ENCODE measurements around the gene ACBD6.

The ACBD6 gene

DNA sequence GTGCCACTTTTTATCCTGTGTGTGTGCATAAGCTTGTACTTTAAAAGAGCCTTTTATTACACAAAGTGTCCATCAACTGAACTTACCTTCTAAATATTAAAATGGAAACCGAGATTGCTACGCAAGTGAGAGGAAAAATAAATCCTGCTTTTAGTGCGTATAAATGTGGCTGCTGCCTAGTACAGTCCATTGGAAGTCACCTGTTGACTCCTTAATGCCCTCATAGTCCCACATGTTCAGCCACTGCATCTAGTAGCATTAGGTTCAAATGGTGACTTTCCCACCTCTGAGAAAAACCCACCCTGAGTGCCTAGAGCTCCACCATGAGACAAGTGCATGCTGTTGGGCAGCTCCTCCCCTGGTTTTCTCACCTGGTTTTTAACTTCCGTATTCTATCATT, 219.3 kb downstream of the ACBD6 start:
- H3K27ac ChIP-seq: no peak overlapping the region
- no peaks in the 10 kb centered on the region for H3K27me3 ChIP-seq (replicated peaks)
- no peak for DNase-seq
- H3K36me3 ChIP-seq (replicated peaks): no peaks in the 10 kb centered on the region
- TF ChIP-seq, protein P1, sequence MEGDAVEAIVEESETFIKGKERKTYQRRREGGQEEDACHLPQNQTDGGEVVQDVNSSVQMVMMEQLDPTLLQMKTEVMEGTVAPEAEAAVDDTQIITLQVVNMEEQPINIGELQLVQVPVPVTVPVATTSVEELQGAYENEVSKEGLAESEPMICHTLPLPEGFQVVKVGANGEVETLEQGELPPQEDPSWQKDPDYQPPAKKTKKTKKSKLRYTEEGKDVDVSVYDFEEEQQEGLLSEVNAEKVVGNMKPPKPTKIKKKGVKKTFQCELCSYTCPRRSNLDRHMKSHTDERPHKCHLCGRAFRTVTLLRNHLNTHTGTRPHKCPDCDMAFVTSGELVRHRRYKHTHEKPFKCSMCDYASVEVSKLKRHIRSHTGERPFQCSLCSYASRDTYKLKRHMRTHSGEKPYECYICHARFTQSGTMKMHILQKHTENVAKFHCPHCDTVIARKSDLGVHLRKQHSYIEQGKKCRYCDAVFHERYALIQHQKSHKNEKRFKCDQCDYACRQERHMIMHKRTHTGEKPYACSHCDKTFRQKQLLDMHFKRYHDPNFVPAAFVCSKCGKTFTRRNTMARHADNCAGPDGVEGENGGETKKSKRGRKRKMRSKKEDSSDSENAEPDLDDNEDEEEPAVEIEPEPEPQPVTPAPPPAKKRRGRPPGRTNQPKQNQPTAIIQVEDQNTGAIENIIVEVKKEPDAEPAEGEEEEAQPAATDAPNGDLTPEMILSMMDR (IDR thresholded peaks at IDR 0.05; ENCODE audit: low read depth, low read length, missing control alignments): no peak
- H3K4me3 ChIP-seq (ENCODE audit: low read depth, low read length): no peak overlapping the region
- in situ Hi-C loops (cut with HindIII; ENCODE audit: low pct_ligation_motif_present, low sequenced_read_pairs): no loop called here

- Histone ChIP-seq H3K27ac (no peak overlapping the region), H3K27me3 (replicated peaks) (no peaks in the 10 kb centered on the region), H3K36me3 (replicated peaks) (no peaks in the 10 kb centered on the region), H3K4me3 (ENCODE audit: low read depth, low read length) (no peak overlapping the region)
- no peak for DNase-seq
- TF ChIP-seq, protein P1 (IDR thresholded peaks at IDR 0.05; ENCODE audit: low read depth, low read length, missing control alignments): no peak
- in situ Hi-C loops (cut with HindIII; ENCODE audit: low pct_ligation_motif_present, low sequenced_read_pairs): no loop called here
Observed at GRCh38 chr1:180282401-180283044, 219.9 kb downstream of the ACBD6 start.

DNA sequence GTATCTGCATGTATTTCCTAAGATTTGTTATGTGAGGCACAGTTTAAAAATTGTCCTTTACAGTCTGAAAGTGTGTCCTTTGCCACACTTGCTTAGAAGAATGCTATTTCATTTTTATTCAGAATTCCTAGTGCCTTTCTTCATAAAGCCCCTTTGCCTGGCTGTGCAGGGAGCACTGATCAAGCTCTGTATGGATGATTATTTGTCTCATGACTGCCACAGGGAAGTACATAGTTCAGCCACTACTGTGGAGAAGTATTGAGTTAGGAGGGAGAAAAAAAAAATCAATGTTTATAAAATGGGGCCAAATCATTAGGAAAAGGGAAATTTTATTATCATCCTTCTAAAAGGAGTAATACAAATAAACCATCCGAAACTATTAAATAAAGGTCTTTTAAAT, 220.9 kb downstream of the ACBD6 start:
- TF ChIP-seq, protein P1 (IDR thresholded peaks at IDR 0.05; ENCODE audit: low read depth, low read length, missing control alignments): no peak
- no peak for DNase-seq
- in situ Hi-C loops (cut with HindIII; ENCODE audit: low pct_ligation_motif_present, low sequenced_read_pairs): no loop called here
- H3K36me3 ChIP-seq (replicated peaks): no peaks in the 10 kb centered on the region
- no peaks in the 10 kb centered on the region for H3K27me3 ChIP-seq (replicated peaks)
- no peak overlapping the region for H3K27ac ChIP-seq
- H3K4me3 ChIP-seq (ENCODE audit: low read depth, low read length): no peak overlapping the region

DNA sequence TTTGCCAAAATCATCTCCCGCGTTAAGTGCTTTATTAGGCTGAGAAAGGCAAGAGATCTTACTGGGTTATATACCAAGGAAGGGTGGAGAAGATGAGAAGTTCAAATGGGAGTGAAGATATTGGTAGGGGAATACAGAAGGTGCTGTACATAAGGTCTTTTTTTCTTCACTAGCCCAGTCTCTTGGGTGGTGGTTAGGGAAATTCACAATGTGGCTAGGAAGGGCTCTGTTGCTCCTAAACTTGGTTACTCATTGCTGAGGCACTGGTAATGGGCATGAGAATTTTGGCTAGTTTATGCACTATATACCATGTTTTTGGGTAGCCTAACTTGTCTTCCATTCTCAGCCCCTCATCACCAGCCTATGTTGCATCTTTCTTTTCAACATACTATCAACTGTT, 221.8 kb downstream of the ACBD6 start:
- H3K27me3 ChIP-seq (replicated peaks): no peaks in the 10 kb centered on the region
- H3K4me3 ChIP-seq (ENCODE audit: low read depth, low read length): no peak overlapping the region
- H3K36me3 ChIP-seq (replicated peaks): no peaks in the 10 kb centered on the region
- H3K27ac ChIP-seq: no peak overlapping the region
- TF ChIP-seq, protein P1 (IDR thresholded peaks at IDR 0.05; ENCODE audit: low read depth, low read length, missing control alignments): no peak
- DNase-seq: no peak
- in situ Hi-C loops (cut with HindIII; ENCODE audit: low pct_ligation_motif_present, low sequenced_read_pairs): no loop called here

DNA sequence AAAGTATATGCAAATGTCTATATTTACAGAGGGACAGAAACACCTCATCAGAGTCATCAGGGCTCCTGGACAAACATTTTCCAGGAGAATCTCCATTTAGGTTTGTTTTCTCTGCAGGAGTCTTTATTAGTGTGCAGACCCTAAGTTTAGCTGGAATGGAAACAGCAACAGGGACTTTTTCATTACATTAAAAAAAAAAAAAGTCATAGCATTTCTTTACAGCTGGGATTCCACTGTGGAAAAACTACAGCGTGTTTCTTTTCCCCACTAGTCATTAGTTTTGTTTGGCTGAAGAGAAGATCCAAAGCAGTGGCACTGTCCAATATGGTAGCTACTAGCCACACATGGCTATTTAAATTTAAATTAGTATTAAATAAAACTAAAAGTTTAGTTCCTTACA, 222.7 kb downstream of the ACBD6 start:
- no peak overlapping the region for H3K4me3 ChIP-seq (ENCODE audit: low read depth, low read length)
- peaks cover 2% of the 10 kb centered on the region for H3K36me3 ChIP-seq (replicated peaks)
- TF ChIP-seq, protein P1 (IDR thresholded peaks at IDR 0.05; ENCODE audit: low read depth, low read length, missing control alignments): no peak
- in situ Hi-C loops (cut with HindIII; ENCODE audit: low pct_ligation_motif_present, low sequenced_read_pairs): no loop called here
- H3K27ac ChIP-seq: no peak overlapping the region
- H3K27me3 ChIP-seq (replicated peaks): no peaks in the 10 kb centered on the region
- DNase-seq: no peak

All from brain microvascular endothelial cell (primary cell).